ENCODE data around the gene EFS. TPM values are rescaled to one million over a fixed set of nuclear protein-coding genes. Genes with fewer than 3 reads are reported as not detected.

The EFS gene
- total and polyA plus RNA-seq, 10 of the 15 experiments (the other 5 are each of a cell fraction or from before 2014, with no cell fraction given), result 0.08 TPM; not detected in 9

DNA sequence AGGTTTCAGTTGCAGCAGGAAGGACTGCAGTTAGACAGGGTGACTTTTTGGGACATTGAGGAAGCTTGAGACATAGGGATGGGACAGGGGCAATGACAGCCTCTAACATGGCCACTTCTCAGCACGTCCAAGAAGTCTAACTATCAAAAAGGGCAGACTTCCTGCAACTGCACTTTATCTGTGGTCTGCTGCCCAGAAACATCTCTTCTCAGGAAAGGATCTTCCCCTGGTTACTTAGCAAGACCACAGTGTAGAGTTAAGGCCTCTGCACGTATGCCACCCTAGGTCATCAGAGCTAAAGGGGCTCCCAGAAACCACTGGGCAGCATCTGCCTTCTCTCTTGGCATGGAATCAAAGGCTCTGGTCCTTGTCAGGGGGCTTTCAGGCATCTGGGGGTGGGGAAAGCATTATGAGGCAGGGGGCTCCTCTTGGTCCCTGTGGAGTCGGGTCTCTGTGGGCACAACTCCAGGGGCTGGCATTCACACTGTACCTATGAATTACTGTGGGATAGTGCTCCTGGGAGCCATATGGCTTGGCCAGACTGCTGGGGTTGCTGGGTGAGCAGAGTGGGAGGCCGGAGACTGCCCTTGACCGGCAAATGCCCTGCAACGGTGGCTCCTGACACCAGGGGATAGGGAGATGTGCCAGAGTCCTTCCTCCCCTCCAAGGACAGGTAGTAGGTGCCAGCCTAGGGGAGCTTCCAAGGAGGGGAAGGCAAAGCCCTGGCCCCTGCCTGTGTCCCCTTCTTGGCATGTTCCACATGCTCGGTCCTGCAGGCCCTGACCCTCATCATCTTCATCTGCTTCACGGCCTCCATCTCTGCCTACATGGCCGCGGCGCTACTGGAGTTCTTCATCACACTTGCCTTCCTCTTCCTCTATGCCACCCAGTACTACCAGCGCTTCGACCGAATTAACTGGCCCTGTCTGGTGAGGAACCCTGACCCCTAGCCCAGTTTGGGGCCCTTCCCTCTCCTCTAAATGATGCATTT is 12.9 kb upstream of the EFS start (continued):
- TF ChIP-seq, protein P1, sequence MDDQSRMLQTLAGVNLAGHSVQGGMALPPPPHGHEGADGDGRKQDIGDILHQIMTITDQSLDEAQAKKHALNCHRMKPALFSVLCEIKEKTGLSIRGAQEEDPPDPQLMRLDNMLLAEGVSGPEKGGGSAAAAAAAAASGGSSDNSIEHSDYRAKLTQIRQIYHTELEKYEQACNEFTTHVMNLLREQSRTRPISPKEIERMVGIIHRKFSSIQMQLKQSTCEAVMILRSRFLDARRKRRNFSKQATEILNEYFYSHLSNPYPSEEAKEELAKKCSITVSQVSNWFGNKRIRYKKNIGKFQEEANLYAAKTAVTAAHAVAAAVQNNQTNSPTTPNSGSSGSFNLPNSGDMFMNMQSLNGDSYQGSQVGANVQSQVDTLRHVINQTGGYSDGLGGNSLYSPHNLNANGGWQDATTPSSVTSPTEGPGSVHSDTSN (IDR thresholded peaks at IDR 0.05; ENCODE audit: insufficient replicate concordance, low read depth, low read length), result no peak
- TF ChIP-seq ATF7 (IDR thresholded peaks at IDR 0.05; ENCODE audit: low read depth) (no peak), ZZZ3 (IDR thresholded peaks at IDR 0.05; ENCODE audit: control insufficient read depth, insufficient read length, low read depth) (no peak), EZH2 (IDR thresholded peaks at IDR 0.05; ENCODE audit: borderline replicate concordance, control insufficient read depth, low read depth, low read length) (no peak), ZNF207 (IDR thresholded peaks at IDR 0.05; ENCODE audit: borderline replicate concordance) (no peak)
- TF ChIP-seq, protein P2, sequence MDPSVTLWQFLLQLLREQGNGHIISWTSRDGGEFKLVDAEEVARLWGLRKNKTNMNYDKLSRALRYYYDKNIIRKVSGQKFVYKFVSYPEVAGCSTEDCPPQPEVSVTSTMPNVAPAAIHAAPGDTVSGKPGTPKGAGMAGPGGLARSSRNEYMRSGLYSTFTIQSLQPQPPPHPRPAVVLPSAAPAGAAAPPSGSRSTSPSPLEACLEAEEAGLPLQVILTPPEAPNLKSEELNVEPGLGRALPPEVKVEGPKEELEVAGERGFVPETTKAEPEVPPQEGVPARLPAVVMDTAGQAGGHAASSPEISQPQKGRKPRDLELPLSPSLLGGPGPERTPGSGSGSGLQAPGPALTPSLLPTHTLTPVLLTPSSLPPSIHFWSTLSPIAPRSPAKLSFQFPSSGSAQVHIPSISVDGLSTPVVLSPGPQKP (IDR thresholded peaks at IDR 0.05; ENCODE audit: low read depth, low read length), result no peak
- TF ChIP-seq, protein P3, sequence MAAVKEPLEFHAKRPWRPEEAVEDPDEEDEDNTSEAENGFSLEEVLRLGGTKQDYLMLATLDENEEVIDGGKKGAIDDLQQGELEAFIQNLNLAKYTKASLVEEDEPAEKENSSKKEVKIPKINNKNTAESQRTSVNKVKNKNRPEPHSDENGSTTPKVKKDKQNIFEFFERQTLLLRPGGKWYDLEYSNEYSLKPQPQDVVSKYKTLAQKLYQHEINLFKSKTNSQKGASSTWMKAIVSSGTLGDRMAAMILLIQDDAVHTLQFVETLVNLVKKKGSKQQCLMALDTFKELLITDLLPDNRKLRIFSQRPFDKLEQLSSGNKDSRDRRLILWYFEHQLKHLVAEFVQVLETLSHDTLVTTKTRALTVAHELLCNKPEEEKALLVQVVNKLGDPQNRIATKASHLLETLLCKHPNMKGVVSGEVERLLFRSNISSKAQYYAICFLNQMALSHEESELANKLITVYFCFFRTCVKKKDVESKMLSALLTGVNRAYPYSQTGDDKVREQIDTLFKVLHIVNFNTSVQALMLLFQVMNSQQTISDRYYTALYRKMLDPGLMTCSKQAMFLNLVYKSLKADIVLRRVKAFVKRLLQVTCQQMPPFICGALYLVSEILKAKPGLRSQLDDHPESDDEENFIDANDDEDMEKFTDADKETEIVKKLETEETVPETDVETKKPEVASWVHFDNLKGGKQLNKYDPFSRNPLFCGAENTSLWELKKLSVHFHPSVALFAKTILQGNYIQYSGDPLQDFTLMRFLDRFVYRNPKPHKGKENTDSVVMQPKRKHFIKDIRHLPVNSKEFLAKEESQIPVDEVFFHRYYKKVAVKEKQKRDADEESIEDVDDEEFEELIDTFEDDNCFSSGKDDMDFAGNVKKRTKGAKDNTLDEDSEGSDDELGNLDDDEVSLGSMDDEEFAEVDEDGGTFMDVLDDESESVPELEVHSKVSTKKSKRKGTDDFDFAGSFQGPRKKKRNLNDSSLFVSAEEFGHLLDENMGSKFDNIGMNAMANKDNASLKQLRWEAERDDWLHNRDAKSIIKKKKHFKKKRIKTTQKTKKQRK (IDR thresholded peaks at IDR 0.05; ENCODE audit: low read depth, low read length), result no peak
